Measurements from ENCODE around the gene CCDC32. TPM values are rescaled to one million over a fixed set of nuclear protein-coding genes. Genes with fewer than 3 reads are reported as not detected.

CCDC32 gene
- total RNA-seq, 2 experiments from 2014 or later: 26.2 to 26.8 TPM

DNA sequence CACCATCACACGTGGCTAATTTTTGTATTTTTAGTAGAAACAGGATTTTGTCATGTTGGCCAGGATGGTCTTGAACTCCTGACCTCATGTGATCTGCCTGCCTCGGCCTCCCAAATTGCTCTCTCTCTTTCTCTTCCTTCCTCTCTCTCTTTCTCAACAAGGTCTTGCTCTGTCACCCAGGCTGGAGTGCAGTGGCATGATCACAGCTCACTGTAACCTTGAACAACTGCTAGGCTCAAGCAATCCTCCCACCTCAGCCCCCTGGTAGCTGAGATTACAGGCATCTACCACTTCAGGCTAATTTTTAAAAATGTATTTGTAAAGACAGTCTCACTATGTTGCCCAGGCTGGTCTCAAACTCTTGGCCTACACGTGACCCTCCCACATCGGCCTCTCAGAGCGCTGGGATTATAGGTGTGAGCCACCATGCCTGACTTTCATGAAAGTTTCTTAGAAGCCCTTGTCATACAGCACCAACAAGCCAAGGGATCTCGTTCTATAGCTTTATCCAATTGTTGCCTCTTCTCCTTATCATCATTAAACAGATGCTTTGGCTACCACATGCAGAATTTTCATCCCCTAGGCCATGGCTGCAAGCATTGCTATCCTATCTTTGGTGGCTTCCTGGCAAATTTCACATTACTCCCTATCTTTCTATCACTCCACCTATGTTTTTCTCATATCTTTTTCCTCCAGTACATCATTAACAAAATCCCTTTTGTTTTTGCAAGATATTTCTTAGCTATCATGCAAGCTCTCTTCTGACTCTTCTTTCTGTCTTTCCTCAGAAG lies 5.7 kb downstream of the CCDC32 start:
- peaks cover 21% of the 10 kb centered on the region for H3K4me1 Mint-ChIP-seq
- H3K27me3 Mint-ChIP-seq: no peaks in the 10 kb centered on the region
- H3K27ac Mint-ChIP-seq: no peak overlapping the region
- H3K4me3 Mint-ChIP-seq: no peak overlapping the region
- ATAC-seq (ENCODE audit: low read depth): no peak
- POLR2A ChIA-PET: interaction anchor here (1.5 kb wide), 1 partner anchor 10 kb away, joined by 3 read pairs; no protein-coding TSS in a partner anchor
- H3K36me3 Mint-ChIP-seq: peaks cover 26% of the 10 kb centered on the region
- H3K9me3 Mint-ChIP-seq: no peaks in the 10 kb centered on the region
- no peak for DNase-seq

DNA sequence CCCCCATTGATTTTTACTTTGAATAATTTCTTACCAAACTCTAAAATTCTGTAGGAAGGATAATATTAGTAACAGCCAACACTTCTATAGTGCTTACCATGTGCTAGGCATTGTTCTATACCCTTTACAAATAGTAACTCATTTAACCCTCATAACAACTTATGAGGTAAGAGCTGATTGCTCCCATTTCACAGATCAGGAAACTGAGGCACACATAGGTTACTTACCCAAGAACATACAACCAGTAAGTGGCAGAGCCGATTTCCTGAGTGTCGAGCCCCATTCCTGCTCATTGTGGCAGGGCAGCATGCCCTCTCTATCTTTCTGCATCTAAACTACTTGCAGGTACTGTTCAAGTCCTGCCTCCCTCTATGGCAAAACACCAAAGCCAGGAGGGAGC lies 9.0 kb downstream of the CCDC32 start:
- Mint-ChIP-seq H3K27ac (no peak overlapping the region), H3K36me3 (peaks cover 26% of the 10 kb centered on the region), H3K4me3 (no peak overlapping the region), H3K9me3 (no peaks in the 10 kb centered on the region), H3K27me3 (no peaks in the 10 kb centered on the region), H3K4me1 (peaks cover 11% of the 10 kb centered on the region)
- POLR2A ChIA-PET: interaction anchor here (1.2 kb wide), 1 partner anchor 9 kb away, joined by 4 read pairs; the partner anchor contains the start of gene CCDC32
- ATAC-seq (ENCODE audit: low read depth): no peak
- DNase-seq: no peak

DNA sequence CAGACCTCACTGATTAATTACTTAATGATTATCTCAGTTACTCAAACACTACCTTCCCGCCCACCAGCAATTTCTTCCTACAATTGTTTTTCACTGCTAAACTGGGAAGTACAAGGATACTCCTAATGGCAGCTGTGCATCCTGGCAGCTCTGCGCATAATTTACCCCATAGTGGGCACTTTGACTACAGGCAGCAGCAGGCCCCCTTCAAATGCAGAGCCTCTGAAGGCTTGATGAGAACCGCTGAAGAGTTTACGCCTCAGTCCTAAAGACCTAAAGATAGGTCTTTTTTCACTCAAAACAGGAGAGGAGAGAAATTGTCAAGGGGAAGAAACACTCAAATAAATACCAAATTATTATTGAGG lies 10.7 kb downstream of the CCDC32 start:
- Mint-ChIP-seq H3K36me3 (peaks cover 23% of the 10 kb centered on the region), H3K9me3 (no peaks in the 10 kb centered on the region), H3K4me1 (peaks cover 1% of the 10 kb centered on the region), H3K4me3 (no peak overlapping the region), H3K27ac (no peak overlapping the region), H3K27me3 (no peaks in the 10 kb centered on the region)
- DNase-seq: no peak
- POLR2A ChIA-PET: no interaction called here
- no peak for ATAC-seq (ENCODE audit: low read depth)

DNA sequence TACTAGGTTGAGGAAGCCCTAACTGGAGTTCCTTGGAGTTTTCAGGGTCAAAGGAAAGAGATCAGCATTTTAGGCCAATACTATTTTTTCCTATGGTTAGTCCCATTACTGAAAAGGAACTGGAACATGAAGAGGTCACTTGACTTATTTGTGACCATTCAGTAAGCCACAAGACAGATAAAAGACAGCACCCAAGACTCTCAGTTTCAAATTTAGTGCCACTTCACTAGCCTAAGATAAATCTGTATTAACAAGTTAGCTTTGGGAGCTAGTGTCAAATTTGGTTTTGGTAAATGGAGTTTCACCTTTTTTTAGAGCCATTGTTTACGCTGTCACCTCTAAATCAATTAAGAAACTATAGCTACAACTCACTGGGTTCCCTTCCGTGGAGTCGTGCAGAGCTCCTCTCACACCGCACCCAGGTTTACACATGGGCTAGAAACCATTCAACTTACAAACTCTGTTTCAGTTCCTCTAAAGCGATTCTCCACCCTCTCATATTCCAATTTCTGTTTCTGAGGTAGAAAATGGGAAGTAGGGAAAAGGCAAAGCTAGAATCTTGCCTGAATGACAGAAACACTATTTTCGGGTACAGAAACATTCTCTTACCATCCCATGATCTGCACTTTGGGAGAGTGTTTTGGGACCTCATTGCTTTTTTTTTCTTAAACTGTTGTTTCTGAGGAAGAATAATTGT lies 14.4 kb downstream of the CCDC32 start:
- H3K4me1 Mint-ChIP-seq: no peaks in the 10 kb centered on the region
- H3K9me3 Mint-ChIP-seq: no peaks in the 10 kb centered on the region
- H3K27ac Mint-ChIP-seq: no peak overlapping the region
- H3K36me3 Mint-ChIP-seq: peaks cover 20% of the 10 kb centered on the region
- no peak overlapping the region for H3K4me3 Mint-ChIP-seq
- ATAC-seq (ENCODE audit: low read depth) (no peak), DNase-seq (no peak)
- H3K27me3 Mint-ChIP-seq: no peaks in the 10 kb centered on the region
- POLR2A ChIA-PET: no interaction called here

DNA sequence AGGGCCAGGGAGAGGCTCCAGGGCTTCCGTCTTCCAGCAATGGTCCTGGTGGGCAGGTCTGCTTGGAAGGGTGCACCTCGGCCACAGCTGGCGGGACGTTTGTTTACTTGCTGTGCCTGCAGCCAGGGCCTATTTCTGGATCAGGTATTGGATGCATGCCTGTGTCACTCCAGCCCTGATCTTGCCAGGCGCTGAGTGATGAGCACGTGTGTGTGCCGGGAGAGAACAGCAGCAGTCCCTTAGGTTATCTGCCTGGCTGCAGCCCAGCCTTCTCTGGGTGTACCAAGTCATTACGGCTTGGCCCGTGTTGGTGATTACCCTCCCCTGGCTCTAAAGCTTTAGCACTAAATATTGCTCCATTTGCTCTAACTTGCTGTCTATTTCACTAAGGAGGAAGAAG lies 14.9 kb downstream of the CCDC32 start:
- H3K36me3 Mint-ChIP-seq: peaks cover 20% of the 10 kb centered on the region
- no peak overlapping the region for H3K4me3 Mint-ChIP-seq
- DNase-seq (no peak), ATAC-seq (ENCODE audit: low read depth) (no peak)
- no peaks in the 10 kb centered on the region for H3K27me3 Mint-ChIP-seq
- H3K4me1 Mint-ChIP-seq: peaks cover 1% of the 10 kb centered on the region
- H3K9me3 Mint-ChIP-seq: no peaks in the 10 kb centered on the region
- peak overlapping the region; percentile 25 for H3K27ac Mint-ChIP-seq
- POLR2A ChIA-PET: no interaction called here

DNA sequence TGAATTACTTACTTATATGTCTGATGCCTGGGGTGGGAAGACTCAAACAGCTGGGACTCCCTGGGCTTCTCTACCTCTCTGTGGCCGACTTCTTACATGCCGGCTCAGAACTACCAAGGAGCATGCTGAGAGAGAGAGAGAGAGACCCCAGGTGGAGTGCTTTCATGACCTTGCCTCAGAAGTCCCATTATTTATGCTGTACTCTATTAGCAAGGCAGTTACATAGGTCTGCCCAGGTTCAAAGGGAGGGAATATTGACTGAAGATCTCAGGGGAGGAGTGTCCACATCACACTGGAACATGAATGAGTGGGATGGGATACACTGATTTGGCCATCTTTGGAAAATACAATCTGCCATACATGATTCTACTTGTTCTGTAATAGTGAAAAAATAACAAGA lies 16.2 kb downstream of the CCDC32 start:
- POLR2A ChIA-PET: no interaction called here
- DNase-seq (no peak), ATAC-seq (ENCODE audit: low read depth) (no peak)
- H3K4me1 Mint-ChIP-seq: peaks cover 7% of the 10 kb centered on the region
- peaks cover 19% of the 10 kb centered on the region for H3K36me3 Mint-ChIP-seq
- H3K27me3 Mint-ChIP-seq: no peaks in the 10 kb centered on the region
- H3K4me3 Mint-ChIP-seq: no peak overlapping the region
- H3K9me3 Mint-ChIP-seq: no peaks in the 10 kb centered on the region
- no peak overlapping the region for H3K27ac Mint-ChIP-seq

DNA sequence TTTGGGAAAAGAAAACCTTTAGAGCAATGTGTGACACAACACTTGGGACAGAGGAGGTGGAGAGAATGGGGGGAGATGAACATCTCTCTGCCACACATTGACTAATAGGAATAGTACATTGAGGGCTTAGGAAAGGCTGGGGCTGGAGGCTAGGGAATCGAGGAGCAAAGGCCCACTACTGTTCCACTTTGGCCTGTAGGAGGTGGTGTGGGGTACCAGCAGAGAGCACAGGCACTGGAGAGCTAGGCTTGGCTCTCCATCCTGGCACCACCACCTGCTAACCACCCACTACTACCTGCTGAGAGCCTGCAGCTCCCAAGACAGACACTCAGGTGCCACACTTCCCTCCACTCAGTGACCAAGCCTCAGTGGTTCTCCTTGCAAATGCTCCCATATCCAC lies 19.4 kb downstream of the CCDC32 start:
- H3K27me3 Mint-ChIP-seq: no peaks in the 10 kb centered on the region
- H3K4me1 Mint-ChIP-seq: peaks cover 7% of the 10 kb centered on the region
- no peak overlapping the region for H3K4me3 Mint-ChIP-seq
- ATAC-seq (ENCODE audit: low read depth) (no peak), DNase-seq (no peak)
- no peaks in the 10 kb centered on the region for H3K9me3 Mint-ChIP-seq
- H3K36me3 Mint-ChIP-seq: peaks cover 10% of the 10 kb centered on the region
- POLR2A ChIA-PET: no interaction called here
- no peak overlapping the region for H3K27ac Mint-ChIP-seq

DNA sequence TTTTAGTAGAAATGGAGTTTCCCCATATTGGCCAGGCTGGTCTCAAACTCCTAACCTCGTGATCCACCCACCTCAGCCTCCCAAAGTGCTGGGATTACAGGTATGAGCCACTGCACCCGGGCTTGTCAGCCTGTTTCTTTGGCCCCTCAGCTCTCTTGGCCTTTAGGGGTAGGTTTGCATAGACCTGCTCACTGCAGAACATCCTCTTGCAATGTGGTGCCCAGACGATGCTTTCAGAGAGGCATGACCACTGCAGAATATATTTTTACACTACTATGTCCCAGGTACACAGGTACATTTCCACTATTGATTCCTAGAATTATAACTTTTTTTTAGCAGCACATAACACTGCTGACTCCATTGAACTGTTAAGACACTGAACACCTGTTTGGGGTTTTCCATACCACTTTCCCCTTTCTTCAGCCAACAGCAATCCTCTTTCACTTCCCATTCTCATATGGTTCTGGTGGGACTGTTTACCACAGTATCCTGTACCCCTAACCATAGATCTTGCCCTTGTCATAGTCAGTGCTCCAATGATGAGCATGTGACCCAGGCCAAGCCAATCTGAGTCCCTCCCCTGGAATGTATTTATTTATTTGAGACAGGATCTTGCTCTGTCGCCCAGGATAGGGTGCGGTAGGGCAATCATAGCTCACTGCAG lies 21.1 kb downstream of the CCDC32 start:
- no peak for DNase-seq
- Mint-ChIP-seq H3K36me3 (peaks cover 6% of the 10 kb centered on the region), H3K27me3 (no peaks in the 10 kb centered on the region), H3K27ac (no peak overlapping the region), H3K4me3 (no peak overlapping the region), H3K4me1 (peaks cover 7% of the 10 kb centered on the region), H3K9me3 (no peaks in the 10 kb centered on the region)
- POLR2A ChIA-PET: no interaction called here
- ATAC-seq (ENCODE audit: low read depth): no peak

DNA sequence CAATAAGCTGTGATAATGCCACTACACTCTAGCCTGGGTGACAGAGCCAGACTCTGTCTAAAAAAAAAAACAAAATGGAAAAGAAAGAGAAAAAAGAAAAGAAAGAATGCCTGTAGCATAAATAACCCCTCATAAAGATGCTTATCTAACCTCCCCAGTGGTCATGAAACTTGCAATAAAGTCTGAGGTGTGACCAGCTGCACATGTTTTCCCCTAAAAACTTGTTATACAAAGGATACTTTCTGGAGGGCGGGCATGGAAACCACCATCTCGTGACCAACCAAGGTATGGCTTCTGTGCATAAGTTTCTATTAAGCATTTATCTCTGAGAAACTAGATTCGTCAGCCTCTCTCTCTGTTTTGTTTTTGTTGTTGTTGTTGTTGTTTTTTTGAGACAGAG lies 21.8 kb downstream of the CCDC32 start:
- Mint-ChIP-seq H3K4me3 (no peak overlapping the region), H3K27me3 (no peaks in the 10 kb centered on the region), H3K4me1 (peaks cover 7% of the 10 kb centered on the region), H3K9me3 (no peaks in the 10 kb centered on the region), H3K27ac (no peak overlapping the region), H3K36me3 (peaks cover 6% of the 10 kb centered on the region)
- ATAC-seq (ENCODE audit: low read depth) (no peak), DNase-seq (no peak)
- POLR2A ChIA-PET: no interaction called here

DNA sequence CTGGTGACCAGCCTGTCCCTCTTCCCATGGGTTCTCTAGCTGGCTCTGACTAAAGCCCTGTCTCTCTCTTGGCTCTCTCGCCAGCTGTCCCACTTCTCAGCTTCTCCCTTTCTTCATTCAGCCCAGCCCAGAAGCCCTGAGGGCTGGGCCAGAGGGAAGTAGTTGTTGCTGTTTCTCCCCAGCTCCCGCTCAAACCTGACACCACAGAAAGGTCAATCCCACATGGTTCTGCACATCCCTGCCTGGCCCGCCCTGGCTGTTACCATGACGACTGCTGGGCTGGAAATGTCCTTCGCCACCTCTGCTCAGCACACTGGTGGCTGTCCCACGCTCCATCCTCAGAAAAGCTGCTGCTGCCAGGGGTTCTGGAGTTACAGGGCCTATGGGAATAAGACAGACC lies 25.9 kb downstream of the CCDC32 start:
- no peak for DNase-seq
- peaks cover 3% of the 10 kb centered on the region for H3K4me1 Mint-ChIP-seq
- H3K36me3 Mint-ChIP-seq: no peaks in the 10 kb centered on the region
- no peak overlapping the region for H3K4me3 Mint-ChIP-seq
- H3K27me3 Mint-ChIP-seq: no peaks in the 10 kb centered on the region
- H3K27ac Mint-ChIP-seq: no peak overlapping the region
- no peak for ATAC-seq (ENCODE audit: low read depth)
- H3K9me3 Mint-ChIP-seq: no peaks in the 10 kb centered on the region
- POLR2A ChIA-PET: no interaction called here

DNA sequence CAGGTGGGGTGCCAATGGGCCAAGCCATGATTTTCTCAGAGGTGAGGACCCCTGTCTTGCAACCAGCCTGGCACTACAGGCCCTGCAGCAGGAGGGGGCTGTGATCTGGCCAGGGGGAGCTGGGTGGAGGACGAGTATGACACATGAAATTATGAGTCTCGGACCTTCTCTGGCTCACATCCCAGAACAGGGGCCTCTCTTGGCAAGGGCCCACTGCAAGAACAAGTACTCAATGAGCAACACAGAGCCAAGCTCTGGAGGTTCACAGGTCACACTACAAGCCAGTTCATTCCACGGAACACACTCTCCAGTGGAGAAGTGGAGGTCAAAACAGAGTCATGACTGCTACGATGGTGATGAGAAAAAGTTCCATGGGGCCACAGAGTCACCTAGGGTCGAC lies 28.3 kb downstream of the CCDC32 start:
- H3K4me1 Mint-ChIP-seq: no peaks in the 10 kb centered on the region
- H3K9me3 Mint-ChIP-seq: no peaks in the 10 kb centered on the region
- no peak overlapping the region for H3K27ac Mint-ChIP-seq
- no peak for DNase-seq
- POLR2A ChIA-PET: no interaction called here
- H3K4me3 Mint-ChIP-seq: no peak overlapping the region
- H3K36me3 Mint-ChIP-seq: peaks cover 1% of the 10 kb centered on the region
- ATAC-seq (ENCODE audit: low read depth): no peak
- H3K27me3 Mint-ChIP-seq: no peaks in the 10 kb centered on the region

DNA sequence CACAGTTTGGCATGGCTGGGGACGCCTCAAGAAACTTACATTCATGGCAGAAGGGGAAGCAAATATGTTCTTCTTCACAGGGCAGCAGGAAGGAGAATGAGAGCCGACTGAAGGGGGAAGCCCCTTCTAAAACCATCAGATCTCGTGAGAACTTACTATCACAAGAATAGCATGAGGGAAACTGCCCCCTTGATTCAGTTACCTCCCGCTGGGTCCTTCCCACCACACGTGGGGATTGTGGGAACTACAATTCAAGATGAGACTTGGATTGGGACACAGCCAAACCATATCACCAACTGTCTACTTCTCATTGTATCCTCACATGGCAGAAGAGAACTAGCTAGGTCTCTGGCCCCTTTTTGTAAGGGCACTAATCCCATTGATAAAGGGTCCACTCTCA lies 30.5 kb downstream of the CCDC32 start:
- ATAC-seq (ENCODE audit: low read depth) (no peak), DNase-seq (no peak)
- H3K27ac Mint-ChIP-seq: no peak overlapping the region
- POLR2A ChIA-PET: no interaction called here
- H3K27me3 Mint-ChIP-seq: no peaks in the 10 kb centered on the region
- peaks cover 3% of the 10 kb centered on the region for H3K36me3 Mint-ChIP-seq
- H3K4me1 Mint-ChIP-seq: no peaks in the 10 kb centered on the region
- no peaks in the 10 kb centered on the region for H3K9me3 Mint-ChIP-seq
- no peak overlapping the region for H3K4me3 Mint-ChIP-seq

DNA sequence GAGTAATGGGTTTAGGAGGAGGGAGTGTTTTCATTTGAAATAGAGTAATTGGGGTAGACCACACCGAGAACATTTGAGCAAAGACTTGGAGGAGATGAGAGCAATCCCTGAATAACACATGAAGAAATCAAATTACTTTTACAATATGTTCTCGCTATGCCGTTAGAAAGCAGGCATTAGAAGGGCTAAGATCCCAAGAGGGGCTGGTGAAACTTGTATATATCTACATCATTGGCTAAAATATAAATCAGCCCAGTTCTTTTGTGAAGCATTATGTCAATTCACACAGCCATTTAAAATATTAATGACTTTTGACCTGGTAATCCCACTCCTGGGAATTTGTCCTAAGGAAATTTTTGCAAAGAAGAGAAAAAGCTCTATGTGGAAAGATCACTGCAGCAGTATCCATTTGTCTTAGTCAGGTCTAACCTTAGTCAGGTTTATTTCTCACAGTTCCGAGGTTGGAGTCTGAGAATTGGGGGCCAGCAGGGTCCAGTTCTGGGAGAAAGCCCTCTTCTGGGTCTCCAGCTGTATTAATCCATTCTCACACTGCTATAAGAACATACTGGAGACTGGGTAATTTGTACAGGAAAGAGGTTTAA lies 31.0 kb downstream of the CCDC32 start:
- DNase-seq: no peak
- Mint-ChIP-seq H3K27me3 (no peaks in the 10 kb centered on the region), H3K4me3 (no peak overlapping the region), H3K9me3 (no peaks in the 10 kb centered on the region), H3K4me1 (no peaks in the 10 kb centered on the region), H3K27ac (no peak overlapping the region), H3K36me3 (peaks cover 3% of the 10 kb centered on the region)
- POLR2A ChIA-PET: no interaction called here
- ATAC-seq (ENCODE audit: low read depth): no peak

Measured in activated naive CD8-positive, alpha-beta T cell treated with anti-CD3 and anti-CD28 coated beads, Interleukin-2, amount 10 ng/mL, durations not matched to agents 7 days and 5 days (primary cell).